Myocyte (in vitro differentiated cells): ENCODE data around the gene FGD2. TPM values are rescaled to one million over a fixed set of nuclear protein-coding genes. Genes with fewer than 3 reads are reported as not detected.

ENCODE experiments used
- DNase-seq: peaks from one replicate; pipeline ENCODE4 v3.0.0-alpha.2; 2012; ENCODE audit warnings: low read depth
- total RNA-seq: library from RNA; depleted of rRNA; stranded (reverse); fragments of >200 nt; gene quantifications from 2 replicates; pipeline ENCODE4 v1.2.3, GENCODE V29; 2014

Gene FGD2
- total RNA-seq, 1 donor from 2014 or later, result not detected

GRCh38 chr6:36970892-36971842 is 34.3 kb upstream of the FGD2 start:
- no peak for DNase-seq

DNA sequence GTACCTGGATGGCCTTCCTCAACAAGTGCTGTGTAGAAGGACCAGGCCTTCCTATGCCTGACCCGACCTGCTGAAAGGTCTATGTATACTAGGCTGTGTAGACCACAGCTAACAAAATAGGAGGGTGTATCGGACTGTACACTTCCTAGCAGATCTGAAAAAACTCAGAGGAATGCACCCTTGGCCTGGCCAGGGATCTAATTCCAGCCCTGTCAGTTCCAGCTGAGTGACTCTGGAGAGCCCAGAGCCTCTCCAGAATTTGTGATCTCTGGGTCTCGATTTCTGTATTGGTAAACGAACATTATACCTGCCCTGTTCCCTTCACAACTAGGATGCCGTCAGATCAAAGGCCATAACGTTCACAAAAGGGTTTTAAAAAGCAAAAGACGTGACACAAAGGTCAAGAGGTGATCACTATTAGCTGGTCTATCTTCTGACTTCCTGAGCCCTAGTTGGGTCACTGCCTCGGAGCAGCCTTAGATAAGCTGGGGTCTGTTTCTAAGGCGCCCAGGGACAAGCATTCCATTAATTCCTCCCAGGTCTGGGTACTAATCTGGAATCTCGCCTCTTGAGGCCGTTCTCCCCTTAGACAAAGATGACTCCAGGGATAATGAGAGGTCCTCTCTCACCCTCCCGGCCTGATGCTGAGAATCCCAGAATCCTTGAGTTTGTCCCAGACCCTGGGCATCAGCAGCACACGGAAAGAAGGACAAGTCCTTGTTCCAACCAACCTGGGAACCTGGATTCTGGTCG is 33.4 kb upstream of the FGD2 start:
- no peak for DNase-seq

- DNase-seq, result no peak
These were observed 32.3 kb upstream of the FGD2 start for GRCh38 chr6:36973190-36973589.

DNA sequence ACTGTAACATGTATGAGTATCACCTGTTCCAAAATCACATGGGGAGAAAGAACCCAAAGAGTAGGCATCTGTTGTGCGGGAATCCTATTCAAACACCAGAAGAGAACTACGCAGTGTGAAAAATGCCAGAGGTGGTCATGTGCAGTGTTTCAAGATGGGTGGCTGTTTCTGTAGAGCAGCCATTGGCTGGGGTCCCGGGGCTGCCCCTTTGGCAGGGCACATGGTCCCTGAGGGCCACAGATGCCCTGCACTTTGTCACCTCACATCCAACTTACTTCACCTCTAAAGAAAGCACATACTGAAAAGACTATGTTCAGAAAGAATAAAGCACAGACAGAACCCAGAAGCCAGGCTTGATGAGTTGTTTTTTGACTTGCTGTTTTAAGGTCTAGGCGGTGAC is 31.8 kb upstream of the FGD2 start:
- DNase-seq, result no peak

DNA sequence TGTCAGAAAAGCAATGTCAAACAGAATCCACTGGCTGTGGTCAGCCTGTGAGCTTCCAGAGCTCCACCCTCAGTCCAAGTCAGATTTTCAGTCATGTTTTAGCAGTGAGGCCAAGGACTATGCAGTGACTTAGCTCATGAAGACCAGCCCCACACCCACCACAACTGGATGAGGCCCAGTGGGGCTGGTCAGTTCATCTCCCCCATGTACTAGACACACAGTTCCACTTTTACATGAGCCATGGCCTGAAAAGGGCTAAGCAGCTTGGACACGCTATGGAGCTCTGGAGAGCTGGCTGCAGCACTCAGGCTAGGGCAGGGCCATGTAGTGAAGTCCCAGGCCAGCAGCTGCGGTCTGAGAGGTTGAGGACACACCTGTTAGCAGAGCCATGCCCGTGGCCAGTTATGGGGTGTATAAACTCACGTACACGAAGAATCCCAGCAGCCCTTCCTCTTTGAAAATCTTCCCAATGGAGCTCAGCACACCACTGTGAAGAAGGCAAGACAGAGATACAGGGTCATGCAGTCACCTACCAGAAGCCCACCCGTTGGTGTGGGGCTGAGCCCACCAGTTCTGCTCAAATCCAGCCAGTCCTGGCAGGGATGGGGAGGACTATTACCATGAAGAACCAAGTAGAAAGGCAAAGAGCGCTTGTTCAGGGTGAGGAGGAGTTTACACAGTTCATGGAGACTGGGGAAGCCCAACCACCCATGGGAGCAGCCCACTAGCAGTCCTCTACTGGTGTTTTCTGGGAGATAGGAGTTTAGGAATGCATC is 30.0 kb upstream of the FGD2 start:
- DNase-seq, result peak; percentile 43

- no peak for DNase-seq
These were observed 29.5 kb upstream of the FGD2 start for GRCh38 chr6:36976007-36976264.

DNA sequence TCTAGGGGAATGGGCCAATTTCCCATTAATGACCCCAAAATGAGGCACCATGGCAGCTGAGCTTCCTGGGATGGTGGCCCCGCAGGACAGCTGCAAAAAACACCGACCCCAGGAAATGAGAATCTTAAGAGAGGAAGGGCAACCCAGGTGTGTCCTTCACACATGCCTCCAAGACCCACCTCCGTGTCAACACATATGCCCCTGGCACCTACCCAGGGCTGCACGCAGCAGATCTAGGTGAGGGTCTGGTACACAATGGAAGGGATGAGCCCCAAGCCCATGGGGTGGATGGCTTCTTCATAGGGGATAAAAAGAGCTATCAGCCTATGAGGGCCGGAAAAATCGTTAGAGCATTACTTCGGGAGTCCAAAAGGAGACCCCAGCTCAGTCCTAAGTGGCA is 28.9 kb upstream of the FGD2 start:
- DNase-seq, result no peak

GRCh38 chr6:36976931-36977330 is 28.5 kb upstream of the FGD2 start:
- DNase-seq, result no peak

DNA sequence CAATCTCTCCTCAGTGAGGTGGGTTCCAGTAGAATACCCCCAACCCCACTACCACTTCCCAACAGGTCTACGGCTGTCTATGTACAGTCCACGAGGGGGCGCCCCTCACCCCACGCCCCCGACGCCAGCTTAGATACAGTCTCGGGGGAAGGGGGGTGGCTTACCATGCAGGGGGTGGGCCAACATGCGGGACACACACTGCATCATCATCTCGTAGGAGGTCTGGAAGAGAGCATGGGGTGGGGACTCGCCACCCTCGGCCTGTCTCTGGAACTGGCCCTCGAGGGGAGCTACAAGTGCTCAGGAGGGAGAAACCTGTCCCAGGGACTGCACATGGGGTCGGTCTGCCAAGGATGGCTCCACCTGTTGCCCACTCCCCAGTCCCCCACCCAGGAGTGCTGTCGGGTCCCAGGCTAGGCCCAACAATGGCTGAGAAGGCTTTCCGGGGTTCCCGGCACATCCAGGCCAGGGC is 27.9 kb upstream of the FGD2 start:
- no peak for DNase-seq

DNA sequence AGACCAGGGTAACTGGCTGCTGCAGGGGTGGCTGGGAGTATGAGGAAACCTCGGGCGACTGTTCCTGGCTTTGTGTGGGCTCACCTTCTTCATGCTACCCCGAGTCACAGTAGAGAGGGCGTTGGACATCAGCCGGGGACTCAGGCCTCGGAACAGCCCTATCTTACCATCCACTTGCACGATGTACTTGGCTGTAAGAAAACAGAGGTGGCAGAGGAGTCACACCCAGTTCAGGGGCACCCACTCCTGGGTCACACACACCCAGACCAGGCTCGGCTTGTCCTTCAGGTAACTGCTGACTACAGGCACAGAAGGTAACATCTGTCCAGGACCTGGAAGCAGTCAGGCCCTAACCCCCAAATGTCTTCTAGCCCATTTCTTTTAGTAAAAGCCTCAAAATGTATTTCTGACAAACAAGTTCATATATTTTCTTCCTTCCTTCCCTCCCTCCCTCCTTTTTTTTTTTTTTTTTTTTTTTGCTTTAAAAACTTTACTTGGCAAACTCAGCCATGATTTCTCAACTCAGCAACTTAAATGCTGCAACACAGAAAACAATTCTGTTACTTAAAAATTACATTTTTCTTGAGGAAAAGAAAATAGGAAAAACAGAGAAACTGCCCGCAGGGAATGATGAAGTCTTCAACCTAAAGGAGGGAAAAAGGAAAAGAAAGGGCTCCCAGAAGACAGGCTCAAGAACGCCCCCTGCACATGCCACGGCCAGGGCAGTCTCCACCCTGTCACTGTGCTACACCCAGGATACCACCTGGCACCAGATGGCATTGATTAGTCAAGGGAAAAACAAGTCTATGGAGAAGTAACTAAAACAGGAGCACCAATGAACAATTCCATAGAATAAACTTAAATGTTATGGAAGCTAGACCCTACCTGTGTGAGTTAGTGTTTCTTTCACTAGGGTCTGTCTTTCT is 26.8 kb upstream of the FGD2 start:
- DNase-seq, result no peak

GRCh38 chr6:36979347-36979742 is 26.1 kb upstream of the FGD2 start:
- DNase-seq, result peak; percentile 62

DNA sequence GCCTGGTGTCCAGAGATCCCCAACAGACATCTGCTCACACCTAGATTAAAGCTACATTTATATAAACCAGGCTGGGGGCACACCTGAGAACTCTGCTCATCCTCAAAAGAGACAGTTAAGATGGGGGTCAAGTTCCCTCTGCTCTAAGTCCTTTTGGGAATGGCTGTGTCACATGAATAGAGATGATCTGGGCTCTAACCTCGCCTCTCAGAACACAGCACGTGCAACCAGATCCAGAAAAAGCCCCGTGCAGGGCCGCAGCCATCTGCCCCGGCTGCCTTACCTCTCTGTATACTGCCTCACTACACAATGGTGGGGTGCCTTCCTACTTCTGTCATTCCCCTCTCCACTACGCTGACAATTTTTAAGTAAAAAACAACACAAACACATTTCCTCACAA is 25.3 kb upstream of the FGD2 start:
- DNase-seq, result no peak

- no peak for DNase-seq
These were observed 24.4 kb upstream of the FGD2 start for GRCh38 chr6:36980876-36981619.

- no peak for DNase-seq
These were observed 21.9 kb upstream of the FGD2 start for GRCh38 chr6:36983538-36983937.

DNA sequence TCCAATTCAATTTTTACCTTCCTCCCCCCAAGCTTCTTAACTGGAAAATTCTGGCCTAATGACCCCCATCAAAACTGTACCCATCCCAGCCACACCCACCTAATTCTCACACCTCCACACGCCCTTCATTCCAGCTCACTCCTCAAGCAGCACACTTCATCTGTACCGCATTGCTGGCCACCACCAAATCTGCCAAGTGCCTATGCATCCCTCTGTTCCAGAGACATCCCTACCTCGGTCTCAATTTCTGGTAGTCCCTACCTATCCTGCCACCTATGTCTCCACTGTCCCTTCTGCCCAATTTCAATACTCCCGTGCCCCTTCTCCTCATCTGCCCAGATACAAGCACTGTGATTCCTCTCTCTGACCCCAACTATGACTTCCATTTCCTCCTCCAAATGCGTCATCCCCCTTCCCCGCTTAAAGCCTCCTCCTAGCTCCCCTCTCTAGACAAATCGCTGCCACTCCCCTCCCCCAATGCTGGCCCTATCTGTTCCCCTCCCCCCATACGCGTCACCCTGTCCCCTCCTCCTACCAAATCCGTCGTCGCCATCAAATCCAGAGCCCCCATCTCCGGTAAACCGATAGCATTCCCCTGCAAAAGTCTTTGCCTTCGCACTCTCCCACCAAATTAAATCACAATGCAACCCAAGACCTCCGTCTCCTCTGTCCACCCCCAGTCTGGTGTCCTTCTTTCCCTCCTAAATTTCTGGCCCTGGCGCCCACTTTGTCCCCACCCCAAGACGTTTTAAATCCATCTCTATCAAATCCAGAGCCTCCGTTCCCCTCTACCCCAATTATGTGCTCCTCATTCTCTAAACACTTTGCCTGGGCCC is 20.7 kb upstream of the FGD2 start:
- DNase-seq, result peak; percentile 51

DNA sequence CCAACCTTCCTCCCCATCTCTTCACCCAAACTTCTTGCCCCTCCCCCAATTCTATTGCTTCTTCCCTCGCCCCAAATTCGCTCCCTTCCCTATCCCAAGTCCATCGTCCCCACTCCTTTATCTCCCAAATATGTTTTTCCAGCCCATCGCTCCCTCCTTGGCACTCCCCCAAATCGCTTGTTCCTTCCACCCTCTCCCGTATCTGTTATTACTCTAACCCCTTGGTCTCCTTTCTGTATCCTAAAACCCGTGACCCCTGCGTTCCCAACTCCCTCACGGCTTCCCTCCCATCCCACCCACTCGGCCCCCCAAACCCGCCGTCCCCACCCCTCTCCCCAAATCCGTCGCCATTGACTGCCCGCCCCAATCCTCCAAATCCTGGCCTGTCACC is 20.0 kb upstream of the FGD2 start:
- no peak for DNase-seq

GRCh38 chr6:36985808-36986703 is 19.4 kb upstream of the FGD2 start, which contains the start of gene MTCH1:
Gene MTCH1, minus strand, starts transcription at chr6:36986196. Its CDS starts 23 bp downstream, at chr6:36986173.
- peak; percentile 90 for DNase-seq

DNA sequence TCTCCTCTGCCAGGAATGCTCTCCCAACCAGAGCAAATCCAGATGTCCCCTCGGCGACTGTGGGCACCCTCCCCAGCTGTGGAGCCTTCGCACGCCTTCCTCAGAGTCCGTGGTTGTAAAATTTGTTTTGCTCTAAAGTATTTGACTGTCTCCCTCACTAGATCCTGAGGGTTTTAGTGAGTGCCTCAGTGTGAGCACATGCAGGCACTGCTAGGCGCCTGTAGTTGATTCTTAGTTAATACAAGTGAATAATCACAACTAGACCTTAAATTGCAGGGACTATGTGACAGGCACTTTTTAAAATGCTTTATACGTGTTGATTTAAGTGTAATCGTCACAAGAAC is 18.8 kb upstream of the FGD2 start:
- no peak for DNase-seq
